HG03108 (cell line): ENCODE results near the gene AKT3.
"Not testable (repeated sequence)": the region's sequence is repeated elsewhere in the genome, so short reads cannot be mapped to it uniquely, and the experiment has no call there.

Experiments
- ATAC-seq: cut with Tn5 transposase; IDR thresholded peaks from one replicate; pipeline ENCODE4 v1.9.1; 2021; ENCODE audit warnings: moderate library complexity; ENCODE audit not compliant: unreplicated experiment

Gene AKT3

DNA sequence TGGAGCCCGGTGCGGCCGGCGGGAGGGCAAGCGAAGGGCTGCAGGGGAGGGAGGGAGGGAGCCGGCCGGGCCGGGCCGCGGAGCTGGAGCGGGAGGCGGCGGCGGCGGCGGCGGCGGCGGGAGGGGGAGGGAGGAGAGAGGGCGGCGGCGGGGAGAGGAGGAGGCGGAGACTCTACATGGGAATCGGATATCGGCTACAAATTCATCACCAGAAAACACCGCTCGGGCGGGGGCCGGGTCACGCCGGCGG is at the start of gene AKT3:
Gene AKT3 (minus strand): TSS at position 42 of the 250 bp plus-strand sequence. CDS start 7,073 bp downstream, outside the sequence.
- ATAC-seq = peak; percentile 57

DNA sequence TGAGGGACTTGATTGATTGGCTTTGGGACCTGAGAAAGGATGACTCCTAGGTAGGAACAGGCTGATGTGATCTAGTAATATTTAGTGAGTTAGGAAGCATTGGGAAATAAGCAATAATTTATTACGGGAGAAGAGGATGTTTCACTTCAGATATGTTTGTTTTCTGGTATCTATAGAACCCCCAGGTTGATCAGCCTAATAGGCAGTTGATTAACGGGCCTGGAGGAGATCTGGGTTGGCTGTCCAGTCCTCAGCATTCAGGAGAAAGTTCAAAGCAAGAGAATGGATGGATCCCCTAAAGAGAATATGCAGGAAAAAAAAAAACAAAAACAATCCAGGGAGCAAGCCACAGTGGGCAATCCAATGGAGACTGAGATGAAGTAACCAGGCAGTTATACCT is 48.2 kb upstream of the AKT3 start:
- no peak for ATAC-seq

DNA sequence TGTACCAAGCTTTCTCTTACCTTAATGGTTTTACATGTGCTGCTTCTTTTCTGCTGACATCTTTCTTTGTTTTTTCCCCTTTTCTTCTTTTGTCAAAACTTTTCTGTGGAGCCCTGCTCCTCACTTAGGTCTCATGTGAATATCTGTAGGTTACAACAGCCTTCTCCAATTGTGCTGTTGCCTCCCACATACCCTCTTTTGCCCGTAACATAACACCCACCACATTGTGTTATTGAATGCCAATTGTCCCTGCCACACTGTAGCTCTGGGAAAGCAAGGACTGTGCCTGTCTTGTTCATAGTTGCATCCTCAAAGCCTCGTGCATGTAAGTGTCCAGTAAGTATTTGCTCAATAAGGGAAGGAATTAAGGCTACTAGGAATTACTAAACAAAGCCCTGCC is 46.3 kb upstream of the AKT3 start:
- ATAC-seq = no peak

DNA sequence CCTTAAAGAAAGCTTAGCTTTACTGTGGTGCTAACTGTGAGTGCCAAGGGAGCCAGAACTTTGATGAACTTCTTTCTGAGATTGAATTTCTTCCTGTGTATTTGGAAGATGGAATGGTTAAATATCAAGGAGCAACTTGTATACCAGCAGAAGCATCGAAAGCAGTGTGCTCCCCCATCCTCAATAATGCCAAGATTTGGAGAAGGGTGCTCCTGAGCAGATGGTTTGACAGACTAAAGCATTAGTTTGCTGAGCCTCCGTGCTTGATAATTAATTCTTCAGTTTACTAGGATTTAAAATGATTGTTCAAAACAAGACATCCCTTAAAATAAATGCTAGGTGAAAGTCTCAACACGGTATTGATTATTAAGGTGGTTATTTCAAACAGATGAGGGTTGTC is 42.4 kb upstream of the AKT3 start:
- ATAC-seq = no peak

DNA sequence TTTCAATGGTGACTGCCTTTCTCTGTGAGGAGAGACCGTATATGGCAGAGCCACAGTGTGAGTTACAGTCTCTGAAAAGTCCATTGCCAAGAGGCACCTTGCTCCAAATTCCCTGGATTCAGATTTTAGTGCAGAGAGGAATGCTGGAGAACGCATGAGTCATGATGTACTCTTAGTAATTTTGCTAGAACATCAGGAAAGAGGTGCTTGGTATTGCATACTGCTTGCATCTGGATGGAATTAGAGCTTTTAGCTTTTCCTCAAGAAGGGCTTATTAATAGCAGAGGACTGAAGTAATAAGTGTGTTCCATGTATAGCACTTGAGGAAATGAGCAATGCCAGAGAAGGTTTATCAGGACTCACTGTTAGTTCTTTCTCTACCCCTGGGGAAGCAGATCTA is 40.5 kb upstream of the AKT3 start:
- ATAC-seq = no peak

DNA sequence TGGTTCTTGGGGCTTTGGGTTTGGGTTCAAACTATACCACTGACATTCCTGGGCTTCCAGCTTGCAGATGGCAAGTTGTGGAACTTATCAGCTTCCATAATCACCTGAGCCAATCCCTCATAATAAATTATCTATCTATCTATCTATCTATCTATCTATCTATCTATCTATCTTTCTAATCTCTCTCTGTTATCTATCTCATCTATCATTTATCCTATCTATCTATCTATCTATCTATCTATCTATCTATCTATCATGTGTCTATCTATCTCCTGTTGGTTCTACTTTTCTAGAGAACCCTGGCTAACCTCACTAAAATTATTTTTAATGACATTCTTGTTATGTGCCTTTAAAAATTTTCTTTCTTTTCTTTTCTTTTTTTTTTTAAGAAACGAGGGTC is 35.8 kb upstream of the AKT3 start:
- no peak for ATAC-seq

DNA sequence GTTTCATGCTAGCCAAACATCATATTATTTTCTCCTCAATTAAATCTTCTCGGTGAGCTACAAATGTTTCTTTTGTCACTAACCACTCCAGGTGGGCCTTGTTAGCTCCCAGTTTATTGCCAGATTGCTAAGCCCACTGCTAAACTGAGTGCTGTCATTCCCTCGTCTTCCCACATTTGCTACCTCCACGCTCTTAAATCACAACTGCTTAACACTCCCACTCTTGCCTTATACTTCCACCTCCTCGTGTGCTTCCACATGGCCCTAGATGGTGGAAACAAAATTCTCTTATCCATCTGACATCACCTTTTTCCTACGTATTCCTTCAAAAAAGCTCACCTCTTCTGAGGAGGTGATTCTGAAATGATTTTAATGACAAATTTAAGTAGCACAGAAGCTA is 34.6 kb upstream of the AKT3 start:
- ATAC-seq = no peak

DNA sequence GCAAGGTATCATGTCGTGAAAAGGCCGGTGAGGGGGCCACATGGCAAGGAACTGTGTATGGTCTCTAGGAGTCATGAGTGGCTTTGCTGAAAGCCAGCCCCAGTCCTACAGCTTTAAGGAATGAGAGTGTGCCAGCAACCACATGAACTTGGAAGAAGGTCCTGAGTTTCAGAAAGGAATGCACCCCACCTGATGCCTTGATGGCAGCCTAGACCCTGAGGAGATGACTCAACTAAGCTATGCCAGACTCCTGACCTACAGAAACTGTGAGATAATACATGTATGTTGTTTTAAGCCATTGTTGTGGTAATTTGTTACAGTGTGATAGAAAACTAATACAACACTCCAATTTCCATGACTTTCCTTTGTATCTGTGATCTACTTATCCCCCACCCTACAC is 33.5 kb upstream of the AKT3 start:
- no peak for ATAC-seq

DNA sequence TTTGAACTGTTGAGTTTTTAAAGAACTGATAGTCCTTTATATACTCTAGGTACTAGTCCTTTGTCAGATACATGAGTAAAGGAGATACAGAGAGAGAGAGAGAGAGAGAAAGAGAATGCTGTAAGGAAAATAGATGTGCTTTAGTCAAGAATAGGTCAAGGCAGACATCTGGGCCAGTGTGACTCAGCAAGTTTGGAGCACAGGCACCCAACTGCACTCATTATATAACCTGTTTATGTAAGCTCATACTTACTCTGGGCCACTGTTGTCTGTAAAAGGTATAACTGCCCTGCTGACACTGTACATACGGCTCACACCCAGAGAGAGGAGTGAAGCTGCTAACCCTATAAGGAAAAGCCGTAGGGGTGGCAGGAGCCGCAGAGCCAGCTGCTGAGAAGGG is 32.2 kb upstream of the AKT3 start:
- ATAC-seq = no peak

DNA sequence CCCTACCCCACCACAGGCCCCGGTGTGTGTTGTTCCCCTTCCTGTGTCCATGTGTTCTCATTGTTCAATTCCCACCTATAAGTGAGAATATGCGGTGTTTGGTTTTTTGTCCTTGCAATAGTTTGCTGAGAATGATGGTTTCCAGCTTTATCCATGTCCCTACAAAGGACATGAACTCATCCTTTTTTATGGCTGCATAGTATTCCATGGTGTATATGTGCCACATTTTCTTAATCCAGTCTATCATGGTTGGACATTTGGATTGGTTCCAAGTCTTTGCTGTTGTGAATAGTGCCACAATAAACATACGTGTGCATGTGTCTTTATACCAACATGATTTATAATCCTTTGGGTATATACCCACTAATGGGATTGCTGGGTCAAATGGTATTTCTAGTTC is 27.0 kb upstream of the AKT3 start:
- not testable (repeated sequence) for ATAC-seq

DNA sequence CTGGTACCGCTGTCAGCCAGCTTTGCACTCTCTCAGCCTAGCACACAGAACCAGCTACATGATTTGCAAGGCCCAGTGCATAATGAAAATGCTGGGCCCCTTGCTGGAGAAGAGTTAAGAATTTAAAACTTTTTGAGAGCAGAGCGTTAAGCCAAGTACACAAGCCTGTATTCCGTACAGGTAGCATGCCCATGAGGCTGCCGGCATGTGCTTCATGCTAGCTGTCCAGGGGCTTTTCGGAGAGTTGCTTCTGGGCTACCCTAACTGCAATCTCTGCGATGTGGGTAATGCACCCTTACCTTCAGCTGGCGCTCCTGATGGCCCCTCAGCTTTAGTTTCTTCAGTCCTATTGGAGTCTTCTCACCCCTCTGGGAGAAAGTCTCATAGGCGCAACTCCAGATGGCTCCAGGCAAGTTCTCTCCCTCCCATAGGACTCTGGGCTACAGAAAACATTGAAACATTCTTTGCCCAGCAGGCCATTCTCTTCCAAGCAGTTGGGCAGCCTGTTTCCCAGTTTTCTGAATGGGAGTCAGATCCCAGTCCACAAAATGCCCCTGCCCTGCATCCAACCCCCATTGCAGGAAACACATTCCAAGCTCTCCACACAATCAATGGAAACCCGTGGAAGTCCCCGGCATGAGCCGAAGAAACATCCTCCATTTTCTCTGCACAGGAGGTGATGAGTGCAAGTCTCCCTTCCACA is 5.7 kb upstream of the AKT3 start:
- ATAC-seq = no peak

DNA sequence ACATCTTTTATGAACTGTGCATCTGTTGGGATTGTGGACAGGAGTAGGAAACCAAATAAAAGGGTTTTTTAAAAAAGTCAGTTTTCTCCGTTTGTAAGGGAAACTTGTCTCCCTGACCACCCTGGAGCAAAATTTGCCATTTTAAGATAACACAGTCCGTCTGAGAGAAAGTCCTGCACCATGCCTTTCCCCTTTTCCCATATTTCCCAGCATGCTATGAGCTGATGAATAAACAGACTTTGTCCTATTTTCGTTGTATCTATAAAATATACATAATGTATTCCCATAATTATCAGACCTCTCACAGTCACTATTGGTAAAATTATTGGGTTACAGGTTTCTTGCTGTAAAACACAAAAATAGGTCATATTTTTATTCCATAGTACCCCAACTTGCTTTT is 1.7 kb upstream of the AKT3 start:
- no peak for ATAC-seq

DNA sequence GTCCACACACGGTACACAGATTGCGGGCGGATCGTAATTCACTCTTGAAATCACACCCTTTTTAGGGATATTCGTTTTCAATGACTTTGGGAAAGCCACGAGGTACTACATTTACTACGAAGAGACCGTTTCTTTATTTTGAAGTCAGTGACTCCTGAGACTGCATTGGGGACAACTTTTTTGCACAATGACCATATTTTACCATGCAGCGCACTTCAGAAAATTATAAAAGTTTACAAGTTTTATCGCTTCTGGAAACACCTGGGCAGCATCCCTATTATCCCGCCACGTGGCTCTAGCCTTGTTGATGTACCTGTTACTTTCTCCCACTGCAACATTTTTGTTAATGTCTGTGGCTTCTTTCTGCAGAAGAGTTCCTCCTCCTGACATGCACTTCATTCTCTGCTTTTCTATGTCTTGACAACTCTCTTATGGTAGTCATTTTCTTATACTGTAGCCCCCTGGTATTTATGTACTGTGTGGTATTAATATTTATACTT is 1.3 kb upstream of the AKT3 start:
- no peak for ATAC-seq

DNA sequence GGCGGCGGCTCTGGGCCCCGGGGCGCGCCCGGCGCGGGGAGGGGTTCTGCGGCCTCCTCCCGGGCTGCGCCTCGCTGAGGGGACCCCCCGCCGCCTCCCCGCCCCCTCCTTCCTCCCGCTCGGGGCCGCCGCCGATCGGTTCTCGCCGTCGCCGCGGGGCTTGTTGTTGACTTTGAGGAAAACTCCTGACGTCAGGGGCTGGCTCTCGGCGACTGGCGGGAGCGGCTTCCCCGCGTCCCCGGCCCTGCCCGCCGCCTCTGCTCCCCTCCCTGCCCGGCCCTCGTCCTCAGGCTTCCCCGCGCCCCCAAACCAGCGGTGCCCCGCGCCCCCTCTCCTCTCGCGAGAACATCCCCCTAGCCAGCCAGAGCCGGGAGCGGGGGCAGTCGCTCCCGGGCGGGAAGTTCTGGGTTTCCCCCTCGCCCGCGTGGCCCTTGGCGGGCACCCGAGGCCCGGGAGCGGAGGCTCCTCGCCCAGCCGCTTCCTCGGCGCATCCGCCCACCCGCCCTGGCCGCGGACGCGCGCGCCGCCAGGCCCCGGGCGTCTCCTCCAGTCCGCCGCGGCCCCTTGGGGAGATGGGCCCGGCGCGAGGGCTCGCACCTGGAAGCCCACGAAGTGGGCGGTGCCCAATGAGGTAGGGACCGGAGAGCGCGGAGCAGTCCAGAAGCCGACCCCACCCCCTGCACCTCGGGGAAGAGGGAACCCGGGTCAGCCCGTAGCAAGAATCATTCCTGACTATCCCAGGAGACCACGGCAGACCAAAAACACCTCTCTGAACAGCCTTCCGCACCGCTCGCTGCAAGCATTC is 611 bp upstream of the AKT3 start:
- ATAC-seq = peak; percentile 44

DNA sequence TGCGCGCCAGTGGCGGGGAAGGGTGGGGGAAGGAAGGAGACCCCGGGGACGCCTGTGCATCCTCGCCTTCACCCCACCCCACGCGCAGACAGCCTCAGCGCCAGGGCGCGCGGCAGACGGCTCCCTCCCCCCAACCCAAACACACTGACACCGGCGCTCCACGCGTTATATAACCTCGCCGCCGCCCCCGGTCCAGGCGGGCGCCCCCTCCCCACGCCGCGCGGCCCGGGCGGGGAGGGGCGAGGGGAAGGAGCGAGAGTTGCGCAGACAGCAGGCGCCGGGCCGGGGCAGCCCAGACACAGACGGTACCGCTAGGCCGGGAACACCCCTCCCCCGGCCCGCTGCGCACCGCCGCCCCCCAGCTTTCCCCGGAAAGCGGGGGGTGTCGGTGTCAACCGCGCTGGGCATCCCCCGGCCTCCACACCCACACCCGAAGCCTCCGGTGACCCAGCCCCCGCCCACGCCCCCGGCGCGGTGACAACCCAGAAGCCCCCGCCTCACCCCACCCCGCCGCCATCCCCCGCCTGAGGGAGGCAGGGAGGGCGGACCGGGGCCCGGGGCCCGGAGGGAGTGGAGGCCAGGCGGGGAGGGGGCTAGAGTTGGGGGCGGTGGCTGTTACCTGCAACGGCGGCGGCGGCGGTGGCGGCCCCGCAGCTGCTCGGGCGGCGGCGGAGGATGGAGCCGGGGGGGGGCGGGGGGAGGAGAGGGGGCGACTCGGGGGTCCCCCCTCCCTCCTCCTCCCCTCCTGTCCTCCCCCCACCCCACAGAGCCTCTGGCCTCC is 432 bp downstream of the AKT3 start:
- peak; percentile 18 for ATAC-seq

DNA sequence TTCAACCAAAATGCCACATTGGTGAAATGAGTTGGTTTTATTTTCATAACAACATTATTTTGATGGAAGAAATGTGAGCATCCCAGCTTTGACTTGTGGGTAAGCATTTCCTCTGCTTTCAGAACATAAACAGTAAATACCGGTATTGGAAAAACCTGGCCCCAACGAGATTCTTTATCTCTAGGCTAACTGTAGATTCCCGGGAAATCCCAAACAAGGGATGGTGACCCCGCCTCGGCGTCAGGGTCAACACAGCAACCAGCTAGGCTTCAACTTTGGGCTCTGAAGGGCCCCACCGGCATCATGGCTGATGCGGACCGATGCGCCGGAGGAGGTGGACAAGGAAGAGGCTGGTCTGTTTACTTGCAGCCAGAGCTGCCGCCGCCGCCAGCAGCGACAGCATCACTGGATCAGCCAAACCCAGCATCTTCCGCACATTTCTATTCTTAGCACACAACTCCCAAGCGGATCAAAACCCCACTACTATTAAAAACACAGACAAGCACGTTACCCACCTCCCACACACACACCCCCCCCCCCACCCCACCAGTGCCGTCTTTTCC is 1.1 kb downstream of the AKT3 start:
- ATAC-seq = peak; percentile 20

DNA sequence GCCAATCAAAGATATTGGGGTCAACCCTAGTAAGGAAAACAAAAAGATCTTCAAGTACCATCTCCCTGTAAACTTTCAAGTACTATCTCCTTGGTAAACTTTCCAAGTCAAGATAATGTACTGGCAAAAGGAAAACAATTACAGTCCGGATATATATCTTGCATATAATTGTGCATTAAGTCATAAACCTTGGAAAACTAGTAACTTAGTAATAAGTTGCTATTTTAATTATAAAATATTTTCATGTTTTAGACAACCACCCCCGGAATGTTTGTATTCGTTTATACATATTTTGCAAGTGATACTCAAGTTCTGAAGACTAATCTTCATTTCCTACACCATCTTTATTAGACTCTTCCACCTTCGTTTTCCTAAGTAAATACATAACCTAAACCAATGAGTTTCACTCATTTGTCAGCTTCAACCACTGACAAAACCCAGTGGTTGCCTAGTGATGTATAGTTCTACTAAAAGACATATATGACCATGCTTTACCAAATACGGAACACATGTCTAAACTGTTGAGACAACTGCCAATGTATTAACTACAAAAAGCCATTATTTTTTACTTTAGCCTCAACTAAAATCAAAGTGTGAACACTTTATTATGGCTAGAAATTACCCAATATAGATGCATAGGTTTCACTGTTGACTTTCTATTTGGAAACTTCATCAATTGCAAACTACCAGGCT is 1.7 kb downstream of the AKT3 start:
- no peak for ATAC-seq

DNA sequence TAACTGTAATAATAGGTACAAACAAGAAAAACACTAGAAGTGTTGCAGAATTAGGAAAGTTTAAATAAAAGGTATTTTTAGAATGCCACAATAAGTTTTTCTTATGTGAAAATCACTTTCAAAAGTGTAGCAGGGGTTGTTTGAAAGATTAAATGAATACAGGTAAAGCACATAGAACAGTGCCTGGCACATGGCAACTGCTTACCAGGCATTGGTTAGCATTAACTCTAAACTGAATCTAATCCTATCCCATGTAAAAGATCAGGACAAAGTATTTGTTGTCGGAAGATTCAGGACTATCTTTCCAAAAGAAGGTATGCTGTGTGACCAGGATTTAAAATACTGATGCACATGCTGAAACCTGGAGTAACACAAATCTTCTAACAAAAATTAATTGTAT is 3.3 kb downstream of the AKT3 start:
- ATAC-seq = no peak

DNA sequence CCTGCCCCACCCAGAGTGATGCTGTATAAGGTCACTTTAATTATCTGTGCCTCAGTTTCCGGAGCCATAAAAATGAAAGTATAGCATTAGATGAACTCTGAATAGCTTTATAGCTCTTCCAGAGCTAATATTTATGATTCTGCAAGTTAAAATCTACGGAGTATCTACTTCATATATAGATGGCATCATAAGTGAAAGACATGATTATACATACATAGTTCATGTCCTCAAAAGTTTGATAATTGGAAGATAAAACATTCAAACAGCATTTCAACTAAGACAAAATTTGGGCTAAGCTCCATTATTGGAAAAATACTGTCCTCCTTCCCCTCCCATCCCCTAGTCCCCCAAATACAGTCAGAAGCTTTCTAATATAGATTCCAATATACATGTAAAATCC is 4.2 kb downstream of the AKT3 start:
- no peak for ATAC-seq

DNA sequence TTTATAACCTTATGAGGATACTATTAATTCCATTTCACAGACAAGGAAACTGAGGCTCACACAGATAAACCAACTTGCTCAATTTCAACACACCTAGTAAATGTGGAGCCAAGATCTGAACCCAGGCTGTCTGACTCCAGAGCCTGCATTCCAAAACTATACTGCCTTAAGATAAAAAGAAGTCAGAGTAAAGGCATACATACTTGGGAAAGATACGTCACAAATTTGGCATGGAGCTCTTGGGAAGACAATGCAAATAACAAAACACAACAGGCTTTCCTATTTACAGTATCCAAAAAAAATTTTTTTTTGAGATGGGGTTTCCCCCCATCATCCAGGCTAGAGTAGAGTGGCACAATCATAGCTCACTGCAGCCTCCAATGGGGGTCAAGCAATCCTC is 5.9 kb downstream of the AKT3 start:
- ATAC-seq = no peak

DNA sequence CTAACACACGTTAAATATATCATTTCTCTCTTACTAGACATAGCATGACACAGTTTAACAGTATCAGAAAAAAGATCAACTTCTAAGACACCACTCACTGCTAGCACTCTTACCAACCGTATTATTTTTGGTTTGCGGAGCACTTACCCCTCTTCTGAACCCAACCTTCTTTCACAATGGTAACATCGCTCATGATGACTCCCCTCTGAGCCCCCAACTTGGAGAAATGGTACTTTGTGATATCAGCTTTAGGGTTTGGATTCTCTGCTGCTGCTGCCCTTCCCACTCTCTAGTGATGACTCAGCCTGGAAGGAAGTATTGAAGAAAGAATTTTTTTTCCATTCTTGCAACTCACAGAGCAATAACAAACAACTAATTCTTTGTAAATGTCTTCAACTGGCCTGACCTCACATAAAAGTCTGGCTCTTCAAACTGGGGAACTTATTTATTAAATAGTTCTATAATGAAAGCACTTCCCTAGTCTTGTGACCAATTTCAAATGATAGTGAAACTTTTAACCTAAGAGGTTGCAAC is 7.0 kb downstream of the AKT3 start:
- ATAC-seq = no peak
